Fibroblast of lung (primary cell): ENCODE data around the gene TRMT2A.

Experiments
- CTCF ChIP-seq, 2 donors: IDR thresholded peaks in 1 of 2; conservative IDR thresholded peaks in 1 of 2; 1 replicate in 1 of 2; 2 replicates in 1 of 2; pipeline ENCODE4 v1.5.1; 2011 to 2012; ENCODE audit warnings: low read length in 2 of 2, control low read depth in 1 of 2, inconsistent platforms in 1 of 2, low read depth in 1 of 2, mild to moderate bottlenecking in 1 of 2
- EZH2 ChIP-seq: IDR thresholded peaks from 2 replicates; pipeline ENCODE4 v1.5.1; 2012; ENCODE audit warnings: low read length, control low read depth, mild to moderate bottlenecking; ENCODE audit errors: missing control alignments

DNA sequence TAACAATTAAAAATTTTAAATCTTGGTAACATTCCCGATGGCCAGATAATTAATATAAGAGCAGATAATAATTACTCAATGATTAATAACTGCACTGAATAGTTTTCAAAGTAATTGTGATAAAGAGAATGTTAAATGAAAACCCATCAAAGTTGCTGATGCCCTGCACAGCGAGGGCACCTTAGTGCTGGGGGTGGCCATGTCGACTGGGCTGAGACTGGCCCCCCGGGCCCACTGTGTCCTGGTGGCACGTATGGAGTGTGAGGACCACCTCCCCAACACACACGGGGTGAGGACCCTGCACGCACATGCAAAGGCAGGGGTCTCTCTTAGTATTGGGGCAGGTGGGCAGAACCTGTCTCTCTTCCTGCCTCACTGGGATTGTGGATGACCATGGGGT, 48.9 kb upstream of the TRMT2A start:
- TF ChIP-seq CTCF (conservative IDR thresholded peaks at IDR 0.05 in 1 of 2, IDR thresholded peaks at IDR 0.05 in 1 of 2; ENCODE audit: low read depth in 1 of 2, low read length in 2 of 2) (no peak), EZH2 (no peak)
